ENCODE results near the gene RNF112.
"Not testable (repeated sequence)": the region's sequence is repeated elsewhere in the genome, so short reads cannot be mapped to it uniquely, and the experiment has no call there.

The RNF112 gene

DNA sequence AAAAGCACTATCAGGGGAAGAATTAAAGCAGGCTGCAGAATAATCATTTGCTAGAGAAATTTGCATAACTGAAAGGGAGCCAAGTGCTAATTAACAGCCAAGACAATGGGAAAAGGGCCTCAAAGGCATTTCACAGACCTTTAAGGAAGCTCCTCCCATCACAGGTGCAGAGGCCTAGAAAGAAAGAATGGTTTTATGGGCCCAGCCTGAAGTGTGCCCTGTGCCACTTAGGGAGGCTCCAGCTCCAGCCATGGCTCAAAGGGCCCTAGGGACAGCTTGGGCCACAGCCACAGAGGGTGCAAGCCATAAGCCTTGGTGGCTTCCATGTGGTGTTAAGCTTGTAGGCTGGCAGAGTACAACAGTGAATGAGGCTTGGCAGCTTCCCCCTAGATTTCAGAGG lies 50.1 kb downstream of the RNF112 start:
- H3K4me3 ChIP-seq (ENCODE audit: low read depth, low read length), result no peak overlapping the region
- no peak for TF ChIP-seq CTCF (IDR thresholded peaks at IDR 0.05; ENCODE audit: low read depth, low read length)

DNA sequence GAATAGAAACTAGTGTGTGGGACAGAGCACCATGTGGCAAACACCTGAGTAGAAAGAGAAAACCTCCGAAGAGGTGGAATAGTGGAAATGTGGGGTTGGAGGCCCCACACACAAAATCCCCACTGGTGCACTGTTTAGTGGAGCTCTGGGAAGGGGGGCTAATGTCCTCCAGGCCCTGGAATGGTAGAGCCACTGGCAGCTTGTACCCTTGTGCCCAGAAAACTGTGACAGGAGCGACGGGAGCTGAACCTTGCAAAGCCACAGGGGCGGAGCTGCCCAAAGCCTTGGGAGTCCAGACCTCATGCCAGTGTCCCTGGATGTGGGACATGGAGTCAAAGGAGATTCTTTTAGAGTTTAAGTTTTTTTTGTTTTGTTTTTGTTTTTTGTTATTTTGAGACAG lies 50.6 kb downstream of the RNF112 start:
- H3K4me3 ChIP-seq (ENCODE audit: low read depth, low read length), result no peak overlapping the region
- no peak for TF ChIP-seq CTCF (IDR thresholded peaks at IDR 0.05; ENCODE audit: low read depth, low read length)

DNA sequence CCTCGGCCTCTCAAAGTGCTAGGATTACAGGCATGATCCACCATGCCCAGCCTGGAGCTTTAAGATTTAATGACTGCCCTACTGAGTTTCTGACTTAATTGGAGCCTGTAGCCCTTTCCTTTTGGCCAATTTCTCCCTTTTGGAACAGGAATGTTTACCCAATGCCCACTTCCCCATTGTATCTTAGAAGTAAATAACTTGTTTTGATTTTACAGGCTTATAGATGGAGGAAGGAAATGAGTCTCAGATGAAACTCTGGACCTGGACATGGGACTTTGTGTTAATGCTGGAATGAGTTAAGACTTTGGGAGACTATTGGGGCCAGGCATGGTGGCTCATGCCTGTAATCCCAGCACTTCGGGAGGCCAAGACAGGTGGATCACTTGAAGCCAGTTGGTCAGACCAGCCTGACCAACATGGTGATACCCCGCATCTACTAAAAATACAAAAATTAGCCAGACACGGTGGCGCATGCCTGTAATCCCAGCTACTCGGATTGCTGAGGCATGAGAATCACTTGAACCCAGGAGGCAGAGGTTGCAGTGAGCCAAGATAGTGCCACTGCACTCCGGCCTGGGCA lies 51.5 kb downstream of the RNF112 start:
- not testable (repeated sequence) for H3K4me3 ChIP-seq (ENCODE audit: low read depth, low read length)

DNA sequence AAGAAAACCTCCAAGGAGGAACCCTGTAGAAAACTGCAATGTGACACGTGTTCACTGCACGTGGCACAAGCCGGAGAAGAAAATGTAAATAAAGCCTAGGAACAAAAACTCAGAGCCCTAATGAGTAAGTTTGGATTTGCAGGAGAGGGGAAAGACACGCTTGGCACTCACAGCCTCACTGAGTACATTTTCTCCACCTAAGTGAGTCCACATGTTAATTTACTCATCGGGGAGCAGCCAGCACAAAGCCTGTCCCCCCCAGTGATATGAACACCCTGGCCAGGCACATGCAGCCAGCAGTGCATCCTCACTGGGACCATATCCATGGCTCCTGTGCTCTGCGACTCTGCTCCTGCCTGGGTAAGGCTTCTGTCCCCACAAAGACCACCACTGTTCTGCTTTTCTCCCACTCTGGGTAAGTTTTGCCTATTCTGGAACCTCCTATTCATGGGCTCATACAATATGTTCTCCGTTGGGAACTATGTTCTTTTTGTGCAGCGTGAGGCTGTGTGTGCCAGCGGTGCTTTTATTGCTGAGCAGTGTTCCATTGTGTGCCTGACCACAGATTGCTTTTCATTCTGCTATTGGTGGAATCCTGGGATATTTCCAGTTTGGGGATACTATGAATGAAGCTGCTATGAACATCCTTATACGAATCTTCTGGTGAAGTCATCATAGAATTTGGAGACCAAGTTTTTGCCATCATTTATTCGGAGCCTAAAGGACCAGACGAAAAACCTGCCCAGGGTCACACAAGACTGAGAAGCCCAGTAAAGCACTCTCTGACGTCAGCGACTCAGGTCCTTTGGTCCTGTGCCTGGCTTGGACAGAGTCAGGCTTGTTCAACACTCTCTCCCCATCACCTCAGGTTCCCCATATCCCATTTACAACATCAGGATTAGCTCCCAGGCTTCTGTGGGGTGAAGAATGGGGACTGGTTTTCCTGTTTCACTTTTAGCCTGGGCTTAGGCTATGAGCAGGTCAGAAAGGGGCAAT lies 53.3 kb downstream of the RNF112 start:
- H3K4me3 ChIP-seq (ENCODE audit: low read depth, low read length), result no peak overlapping the region
- no peak for TF ChIP-seq CTCF (IDR thresholded peaks at IDR 0.05; ENCODE audit: low read depth, low read length)

Data from WI38 (cell line).